OCI-LY3 (cell line): ENCODE results near the gene HSD17B10.

ENCODE experiments used
- EZH2phosphoT487 ChIP-seq: fragments of 200-600 bp; shearing (Covaris generic); IDR thresholded peaks from 2 replicates; pipeline ENCODE4 v1.6.1; 2018; ENCODE audit warnings: antibody characterized with exemption, mixed run types, low read depth
- TF ChIP-seq, protein P1 (sequence below): fragments of 200-600, 300-600 bp; sonication (generic); IDR thresholded peaks from 2 replicates; pipeline ENCODE4 v1.5.1; 2014; ENCODE audit warnings: antibody characterized with exemption, low read length, low read depth

DNA sequence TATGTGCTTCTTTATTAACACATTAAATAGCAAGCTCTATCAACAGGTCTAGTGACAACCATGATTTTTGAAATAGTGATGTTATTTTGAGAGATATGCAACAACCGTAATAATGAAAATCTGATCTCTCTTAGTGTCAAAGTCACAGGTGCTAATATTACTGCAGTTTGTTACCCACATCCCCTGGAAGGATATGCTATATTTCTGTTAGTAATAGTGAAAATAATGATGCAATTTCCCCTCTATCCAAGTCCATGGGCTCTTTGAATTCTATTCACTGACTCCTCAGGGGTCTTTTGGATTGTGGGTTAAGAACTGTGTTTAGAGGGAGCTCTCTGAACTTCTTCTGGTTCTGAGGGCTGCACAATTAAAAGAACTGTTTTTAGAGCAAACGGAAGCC, 3.0 kb upstream of the HSD17B10 start:
- TF ChIP-seq, protein P1, sequence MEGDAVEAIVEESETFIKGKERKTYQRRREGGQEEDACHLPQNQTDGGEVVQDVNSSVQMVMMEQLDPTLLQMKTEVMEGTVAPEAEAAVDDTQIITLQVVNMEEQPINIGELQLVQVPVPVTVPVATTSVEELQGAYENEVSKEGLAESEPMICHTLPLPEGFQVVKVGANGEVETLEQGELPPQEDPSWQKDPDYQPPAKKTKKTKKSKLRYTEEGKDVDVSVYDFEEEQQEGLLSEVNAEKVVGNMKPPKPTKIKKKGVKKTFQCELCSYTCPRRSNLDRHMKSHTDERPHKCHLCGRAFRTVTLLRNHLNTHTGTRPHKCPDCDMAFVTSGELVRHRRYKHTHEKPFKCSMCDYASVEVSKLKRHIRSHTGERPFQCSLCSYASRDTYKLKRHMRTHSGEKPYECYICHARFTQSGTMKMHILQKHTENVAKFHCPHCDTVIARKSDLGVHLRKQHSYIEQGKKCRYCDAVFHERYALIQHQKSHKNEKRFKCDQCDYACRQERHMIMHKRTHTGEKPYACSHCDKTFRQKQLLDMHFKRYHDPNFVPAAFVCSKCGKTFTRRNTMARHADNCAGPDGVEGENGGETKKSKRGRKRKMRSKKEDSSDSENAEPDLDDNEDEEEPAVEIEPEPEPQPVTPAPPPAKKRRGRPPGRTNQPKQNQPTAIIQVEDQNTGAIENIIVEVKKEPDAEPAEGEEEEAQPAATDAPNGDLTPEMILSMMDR = no peak
- no peak for TF ChIP-seq EZH2phosphoT487
